HepG2 (cell line): Measurements from ENCODE around the gene TARDBP. TPM values are rescaled to one million over a fixed set of nuclear protein-coding genes. Genes with fewer than 3 reads are reported as not detected.
A peak's percentile ranks its signal among the peaks of the same experiment; 100 is the strongest.

Experiments used
- AFF4 ChIP-seq: sonication (generic); formaldehyde crosslinking; IDR thresholded peaks from 2 replicates; pipeline ENCODE4 v1.4.0; 2020; ENCODE audit warnings: missing genetic modification reagents
- BCL3 ChIP-seq: sonication (generic); formaldehyde crosslinking; IDR thresholded peaks from 2 replicates; pipeline ENCODE4 v1.5.1; 2020; ENCODE audit warnings: mild to moderate bottlenecking, missing genetic modification reagents, moderate library complexity
- DMAP1 ChIP-seq: IDR thresholded peaks from 2 replicates; pipeline ENCODE4 v1.6.1; 2016
- FIP1L1 ChIP-seq: fragments of 200-400 bp; formaldehyde crosslinking; IDR thresholded peaks from 2 replicates; pipeline ENCODE4 v1.6.1; 2018; ENCODE audit warnings: low read depth, mild to moderate bottlenecking, low read length, moderate library complexity, borderline replicate concordance; ENCODE audit not compliant: insufficient read depth
- IKZF5 ChIP-seq: IDR thresholded peaks from 2 replicates; pipeline ENCODE4 v1.6.1; 2018; ENCODE audit warnings: missing genetic modification reagents, mild to moderate bottlenecking, missing compliant biosample characterization
- ISX ChIP-seq: sonication (generic); formaldehyde crosslinking; conservative IDR thresholded peaks from 2 replicates; pipeline ENCODE4 v1.5.0; 2020; ENCODE audit warnings: missing genetic modification reagents
- KAT8 ChIP-seq: IDR thresholded peaks from 2 replicates; pipeline ENCODE4 v1.6.1; 2016; ENCODE audit warnings: missing genetic modification reagents, missing compliant biosample characterization
- KLF9 ChIP-seq: IDR thresholded peaks from 2 replicates; pipeline ENCODE4 v1.6.1; 2016; ENCODE audit warnings: low read depth
- LCORL ChIP-seq, 2 experiments: fragments of 450-650 bp in 1 of 2; sonication (generic) in 1 of 2; formaldehyde crosslinking in 1 of 2; IDR thresholded peaks; 2 replicates each; pipeline versions ENCODE4 v1.5.0 to v1.6.1; 2017 to 2020; ENCODE audit warnings: antibody characterized with exemption in 1 of 2, missing genetic modification reagents in 1 of 2
- SYNCRIP ChIP-seq: fragments of 200-400 bp; formaldehyde crosslinking; IDR thresholded peaks from 2 replicates; pipeline ENCODE4 v1.6.1; 2018; ENCODE audit warnings: mild to moderate bottlenecking, low read depth, low read length; ENCODE audit not compliant: insufficient read depth
- ZBTB38 ChIP-seq: sonication (generic); formaldehyde crosslinking; IDR thresholded peaks from 2 replicates; pipeline ENCODE4 v1.5.1; 2020; ENCODE audit warnings: mild to moderate bottlenecking, missing genetic modification reagents
- ZFYVE20 ChIP-seq: sonication (generic); formaldehyde crosslinking; IDR thresholded peaks from 2 replicates; pipeline ENCODE4 v1.8.0; 2023; ENCODE audit warnings: low read depth, mild to moderate bottlenecking, moderate library complexity, missing genetic modification reagents, borderline replicate concordance
- ZNF138 ChIP-seq: sonication (generic); formaldehyde crosslinking; IDR thresholded peaks from 2 replicates; pipeline ENCODE4 v1.5.0; 2020; ENCODE audit warnings: mild to moderate bottlenecking, low read depth, missing genetic modification reagents
- ZNF224 ChIP-seq: sonication (generic); formaldehyde crosslinking; IDR thresholded peaks from 2 replicates; pipeline ENCODE4 v1.5.0; 2020; ENCODE audit warnings: mild to moderate bottlenecking, missing genetic modification reagents
- ZNF275 ChIP-seq: sonication (generic); formaldehyde crosslinking; IDR thresholded peaks from 2 replicates; pipeline ENCODE4 v1.8.0; 2022; ENCODE audit warnings: missing genetic modification reagents, mild to moderate bottlenecking, inconsistent platforms, borderline replicate concordance
- ZNF33B ChIP-seq: sonication (generic); formaldehyde crosslinking; IDR thresholded peaks from 2 replicates; pipeline ENCODE4 v1.5.1; 2020; ENCODE audit warnings: mild to moderate bottlenecking, missing genetic modification reagents
- ZNF605 ChIP-seq: sonication (generic); formaldehyde crosslinking; IDR thresholded peaks from 2 replicates; pipeline ENCODE4 v1.8.0; 2022; ENCODE audit warnings: mild to moderate bottlenecking, missing genetic modification reagents
- ZNF615 ChIP-seq: sonication (generic); formaldehyde crosslinking; IDR thresholded peaks from 2 replicates; pipeline ENCODE4 v1.5.0; 2020; ENCODE audit warnings: mild to moderate bottlenecking, missing genetic modification reagents, borderline replicate concordance
- ZNF740 ChIP-seq: sonication (generic); formaldehyde crosslinking; IDR thresholded peaks from 2 replicates; pipeline ENCODE4 v1.4.0; 2020; ENCODE audit warnings: missing genetic modification reagents
- ZNF749 ChIP-seq: sonication (generic); formaldehyde crosslinking; IDR thresholded peaks from 2 replicates; pipeline ENCODE4 v1.8.0; 2022; ENCODE audit warnings: mild to moderate bottlenecking, missing genetic modification reagents, moderate library complexity, borderline replicate concordance
- polyA plus RNA-seq, 8 experiments: library from polyadenylated mRNA; depleted of rRNA in 3 of 8; stranded (reverse) in 7 of 8; unstranded in 1 of 8; fragments of >200 nt; fragmentation: Illumina TruSeq in 4 of 8; extraction: Trizol in 4 of 8; gene quantifications; 2 replicates each; pipeline versions ENCODE4 v1.2.1 to v1.2.3, GENCODE V29; 2011 to 2016; ENCODE audit warnings: low read depth in 4 of 8, missing spikeins in 1 of 8, mixed read lengths in 1 of 8; ENCODE audit not compliant: insufficient read depth in 1 of 8
- total RNA-seq, 5 experiments: library from RNA; depleted of rRNA; stranded (reverse); fragments of >200 nt; fragmentation: Illumina TruSeq; extraction: Trizol; gene quantifications; 2 replicates each; pipeline ENCODE4 v1.2.3, GENCODE V29; 2016; ENCODE audit warnings: low read depth in 1 of 5

TARDBP gene
- total and polyA plus RNA-seq, 2 of the 13 experiments (the other 11 are each of a cell fraction or from before 2014, with no cell fraction given), result 62.4 to 93.0 TPM

GRCh38 chr1:11012260-11013159 is at the start of gene TARDBP (continued):
- no peak for TF ChIP-seq AFF4
- TF ChIP-seq FIP1L1, result no peak
- TF ChIP-seq ZNF275 (CRISPR knock-in tag), result peak; percentile 95; the same call in 1 of the 2 replicates
- peak; percentile 44; the same call in 1 of the 2 replicates for TF ChIP-seq ISX (CRISPR knock-in tag)
- no peak for TF ChIP-seq SYNCRIP
- 0 out of 2 replicates have a peak, but pooled peaks have one; percentile 3 for TF ChIP-seq ZNF33B (CRISPR knock-in tag)
- peak; percentile 92 for TF ChIP-seq KAT8 (CRISPR knock-in tag)
- TF ChIP-seq DMAP1 (CRISPR knock-in tag), result peak; percentile 87
- peak; percentile 84; the same call in 1 of the 2 replicates for TF ChIP-seq ZNF740 (CRISPR knock-in tag)
- no peak for TF ChIP-seq ZNF224 (CRISPR knock-in tag)
- TF ChIP-seq ZNF138 (CRISPR knock-in tag), result peak; percentile 64; the same call in 1 of the 2 replicates
- TF ChIP-seq IKZF5 (CRISPR knock-in tag), result peak; percentile 80
- peak; percentile 92 for TF ChIP-seq ZNF605 (CRISPR knock-in tag)
- TF ChIP-seq LCORL (IDR thresholded peaks at IDR 0.05), result peak; percentile 43; the same call in 1 of the 2 replicates
- TF ChIP-seq LCORL (CRISPR knock-in tag; IDR thresholded peaks at IDR 0.05), result peak; percentile 32
- TF ChIP-seq ZNF615 (CRISPR knock-in tag), result 0 out of 2 replicates have a peak, but pooled peaks have one; percentile 82
- TF ChIP-seq ZFYVE20, result peak; percentile 95
- TF ChIP-seq ZNF749, result peak; percentile 41; the same call in 1 of the 2 replicates
- TF ChIP-seq KLF9 (CRISPR knock-in tag), result no peak
- peak; percentile 78 for TF ChIP-seq ZBTB38 (CRISPR knock-in tag)
- peak; percentile 41; the same call in 1 of the 2 replicates for TF ChIP-seq BCL3 (CRISPR knock-in tag)
